GM12874 (cell line): Measurements from ENCODE around the gene UBE2G1.

ENCODE experiments used
- TF ChIP-seq, protein P1 (sequence below): IDR thresholded peaks from 2 replicates; pipeline ENCODE4 v1.5.1; 2011; ENCODE audit warnings: low read depth, mild to moderate bottlenecking, control low read depth, low read length, moderate library complexity; ENCODE audit not compliant: insufficient read depth

Gene UBE2G1

DNA sequence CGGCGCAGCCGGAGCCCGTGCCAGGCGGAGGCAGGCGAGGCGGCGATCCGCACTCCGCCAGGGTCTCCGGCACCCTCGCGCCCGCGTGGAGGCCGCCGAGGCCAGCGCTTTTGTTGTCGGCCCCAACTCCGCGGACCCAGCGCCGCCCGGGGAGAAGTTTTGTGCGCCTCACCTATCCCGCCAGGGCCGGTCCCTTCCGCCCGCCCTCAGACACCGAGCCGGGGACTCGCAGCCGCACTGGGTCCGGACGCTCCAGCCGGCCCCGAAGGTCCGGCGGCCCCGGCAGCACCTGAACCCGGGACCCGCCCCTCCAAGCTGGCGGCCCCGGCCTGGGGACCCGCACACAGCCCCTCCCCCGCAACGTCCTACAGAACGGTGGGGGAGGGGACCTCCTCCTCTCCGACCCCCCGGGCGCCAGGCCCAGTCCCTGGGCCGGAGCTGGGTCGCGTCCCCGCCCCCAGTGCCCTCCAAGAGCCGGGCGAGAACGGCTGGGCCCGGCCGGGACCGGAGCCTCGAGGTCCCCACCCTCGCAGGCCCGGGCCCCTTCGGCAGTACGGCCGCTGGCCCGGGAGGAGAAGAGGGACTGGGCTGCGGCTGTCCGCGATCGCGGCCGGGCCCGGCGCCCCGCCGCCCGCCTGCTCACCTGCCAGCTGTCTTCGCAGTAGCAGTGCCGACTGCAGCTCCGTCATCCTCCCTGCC, 698 bp downstream of the UBE2G1 start:
- TF ChIP-seq, protein P1, sequence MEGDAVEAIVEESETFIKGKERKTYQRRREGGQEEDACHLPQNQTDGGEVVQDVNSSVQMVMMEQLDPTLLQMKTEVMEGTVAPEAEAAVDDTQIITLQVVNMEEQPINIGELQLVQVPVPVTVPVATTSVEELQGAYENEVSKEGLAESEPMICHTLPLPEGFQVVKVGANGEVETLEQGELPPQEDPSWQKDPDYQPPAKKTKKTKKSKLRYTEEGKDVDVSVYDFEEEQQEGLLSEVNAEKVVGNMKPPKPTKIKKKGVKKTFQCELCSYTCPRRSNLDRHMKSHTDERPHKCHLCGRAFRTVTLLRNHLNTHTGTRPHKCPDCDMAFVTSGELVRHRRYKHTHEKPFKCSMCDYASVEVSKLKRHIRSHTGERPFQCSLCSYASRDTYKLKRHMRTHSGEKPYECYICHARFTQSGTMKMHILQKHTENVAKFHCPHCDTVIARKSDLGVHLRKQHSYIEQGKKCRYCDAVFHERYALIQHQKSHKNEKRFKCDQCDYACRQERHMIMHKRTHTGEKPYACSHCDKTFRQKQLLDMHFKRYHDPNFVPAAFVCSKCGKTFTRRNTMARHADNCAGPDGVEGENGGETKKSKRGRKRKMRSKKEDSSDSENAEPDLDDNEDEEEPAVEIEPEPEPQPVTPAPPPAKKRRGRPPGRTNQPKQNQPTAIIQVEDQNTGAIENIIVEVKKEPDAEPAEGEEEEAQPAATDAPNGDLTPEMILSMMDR: no peak

- TF ChIP-seq, protein P1: no peak
These were observed 1.3 kb downstream of the UBE2G1 start for GRCh38 chr17:4365103-4365627.

- TF ChIP-seq, protein P1: no peak
These were observed 1.8 kb downstream of the UBE2G1 start for GRCh38 chr17:4364622-4365041.

- TF ChIP-seq, protein P1: no peak
These were observed 4.3 kb downstream of the UBE2G1 start for GRCh38 chr17:4362141-4362540.

- TF ChIP-seq, protein P1: no peak
These were observed 8.3 kb downstream of the UBE2G1 start for GRCh38 chr17:4358154-4358553.

DNA sequence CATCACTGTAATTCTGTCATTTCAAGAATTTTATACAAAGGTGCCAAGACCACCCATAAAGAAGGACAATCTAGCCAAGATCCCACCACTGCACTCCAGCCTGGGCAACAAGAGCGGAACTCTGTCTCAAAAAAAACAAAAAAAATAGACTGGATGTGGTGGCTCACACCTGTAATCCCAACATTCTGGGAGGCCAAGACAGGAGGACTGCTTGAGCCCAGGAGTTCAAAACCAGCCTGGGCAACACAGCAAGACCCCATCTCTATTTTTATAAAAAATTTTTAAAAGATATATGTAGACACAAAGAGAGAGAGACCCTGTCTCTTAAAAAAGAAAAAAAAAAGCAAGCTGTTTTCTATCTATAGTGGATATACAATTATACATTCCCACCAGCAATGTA, 8.8 kb downstream of the UBE2G1 start:
- TF ChIP-seq, protein P1: no peak

DNA sequence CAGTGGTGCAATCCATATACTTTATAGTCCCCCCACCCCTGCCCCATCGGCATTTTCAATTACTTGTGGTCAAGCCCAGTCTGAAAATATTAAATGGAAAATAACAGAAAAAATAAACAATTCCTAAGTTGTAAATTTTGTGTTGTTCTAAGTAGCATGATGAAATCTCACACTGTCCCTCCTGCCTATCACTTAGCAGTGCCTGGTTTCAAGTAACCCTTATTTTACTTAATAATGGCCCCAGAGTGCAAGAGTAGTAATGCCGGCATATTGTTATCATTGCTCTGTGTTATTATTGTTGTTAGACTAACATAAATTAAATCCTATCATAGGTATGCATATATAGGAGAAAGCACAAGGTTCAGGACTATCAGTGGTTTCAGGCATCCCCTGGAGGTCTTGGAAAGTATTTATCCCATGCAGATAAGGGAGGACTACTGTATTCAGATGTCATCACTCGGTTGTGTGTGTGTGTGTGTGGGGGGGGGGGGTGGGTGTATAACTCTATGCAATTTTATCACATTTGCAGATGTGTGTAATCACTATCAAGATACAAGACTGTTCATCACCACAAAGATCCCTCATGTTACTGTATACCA, 9.3 kb downstream of the UBE2G1 start:
- TF ChIP-seq, protein P1: no peak
